Ureter (tissue), 1 donor: ENCODE data around the gene HAP1. TPM values are rescaled to one million over a fixed set of nuclear protein-coding genes. Genes with fewer than 3 reads are reported as not detected.
"Not testable (repeated sequence)": the region's sequence is repeated elsewhere in the genome, so short reads cannot be mapped to it uniquely, and the experiment has no call there.

Experiments used
- DNase-seq: peaks from one replicate; pipeline ENCODE4 v3.0.0-alpha.2; 2020; ENCODE audit warnings: low spot score
- total RNA-seq: library from RNA; stranded (reverse); gene quantifications from one replicate; pipeline ENCODE4 v1.2.4, GENCODE V29; 2023
- donor health status: DM: yes; HTN: yes; CAD: no.

HAP1 gene
- total RNA-seq, 1 donor from 2014 or later = 0.47 TPM

GRCh38 chr17:41691031-41691777 is 43.2 kb downstream of the HAP1 start:
- DNase-seq = no peak

- DNase-seq = no peak
Measured at GRCh38 chr17:41690497-41690896, 43.9 kb downstream of the HAP1 start.

- DNase-seq = peak; percentile 68
Measured at GRCh38 chr17:41689497-41690299, 44.7 kb downstream of the HAP1 start.

GRCh38 chr17:41688641-41689496 is 45.6 kb downstream of the HAP1 start, which contains the start of gene EIF1:
Gene EIF1 (plus strand): TSS chr17:41688885. CDS start chr17:41689039, 154 bp downstream.
- peak; percentile 100 for DNase-seq

GRCh38 chr17:41687828-41688640 is 46.4 kb downstream of the HAP1 start:
- peak; percentile 71 for DNase-seq

GRCh38 chr17:41686281-41686680 is 48.2 kb downstream of the HAP1 start:
- no peak for DNase-seq

- DNase-seq = not testable (repeated sequence)
Measured at GRCh38 chr17:41685753-41686152, 48.7 kb downstream of the HAP1 start.

- DNase-seq = no peak
Measured at GRCh38 chr17:41684035-41684434, 50.4 kb downstream of the HAP1 start.

- no peak for DNase-seq
Measured at GRCh38 chr17:41683441-41684007, 50.9 kb downstream of the HAP1 start.

GRCh38 chr17:41682631-41683030 is 51.8 kb downstream of the HAP1 start:
- DNase-seq = no peak

- DNase-seq = no peak
Measured at GRCh38 chr17:41681776-41682175, 52.7 kb downstream of the HAP1 start.

- DNase-seq = no peak
Measured at GRCh38 chr17:41680426-41681040, 53.9 kb downstream of the HAP1 start.

- no peak for DNase-seq
Measured at GRCh38 chr17:41679740-41680425, 54.6 kb downstream of the HAP1 start.

- DNase-seq = no peak
Measured at GRCh38 chr17:41678907-41679739, 55.3 kb downstream of the HAP1 start.

GRCh38 chr17:41678411-41678906 is 56.0 kb downstream of the HAP1 start:
- no peak for DNase-seq

GRCh38 chr17:41676058-41676419 is 58.4 kb downstream of the HAP1 start:
- no peak for DNase-seq

- DNase-seq = not testable (repeated sequence)
Measured at GRCh38 chr17:41675157-41676057, 59.0 kb downstream of the HAP1 start.
